Measurements from ENCODE around the gene PLTP.

The PLTP gene

GRCh38 chr20:45948742-45949541 is 37.0 kb upstream of the PLTP start:
- Mint-ChIP-seq H3K4me3 (no peak overlapping the region), H3K27me3 (ENCODE audit: low read depth) (no peaks in the 10 kb centered on the region)

GRCh38 chr20:45948261-45948733 is 36.3 kb upstream of the PLTP start:
- Mint-ChIP-seq H3K4me3 (no peak overlapping the region), H3K27me3 (ENCODE audit: low read depth) (no peaks in the 10 kb centered on the region), H3K27ac (no peak overlapping the region), H3K9me3 (no peaks in the 10 kb centered on the region), H3K36me3 (ENCODE audit: low read depth) (peaks cover 56% of the 10 kb centered on the region), H3K4me1 (no peaks in the 10 kb centered on the region)
- TF ChIP-seq CTCF (IDR thresholded peaks at IDR 0.05; ENCODE audit: unreplicated experiment in 3 of 3) = no peak

More at GRCh38 chr20:45948742-45949541, 37.0 kb upstream of the PLTP start:
- Mint-ChIP-seq H3K9me3 (no peaks in the 10 kb centered on the region), H3K4me1 (no peaks in the 10 kb centered on the region), H3K27ac (peak overlapping the region in 1 of 3 experiments; percentile 50), H3K36me3 (ENCODE audit: low read depth) (peaks cover 53% of the 10 kb centered on the region)
- TF ChIP-seq CTCF (IDR thresholded peaks at IDR 0.05; ENCODE audit: unreplicated experiment in 3 of 3) = no peak

GRCh38 chr20:45947110-45947866 is 35.3 kb upstream of the PLTP start:
- H3K4me1 Mint-ChIP-seq = no peaks in the 10 kb centered on the region
- TF ChIP-seq CTCF (IDR thresholded peaks at IDR 0.05; ENCODE audit: unreplicated experiment in 3 of 3) = no peak
- no peaks in the 10 kb centered on the region for H3K27me3 Mint-ChIP-seq (ENCODE audit: low read depth)
- no peak overlapping the region for H3K4me3 Mint-ChIP-seq
- H3K9me3 Mint-ChIP-seq = no peaks in the 10 kb centered on the region
- H3K27ac Mint-ChIP-seq = no peak overlapping the region
- H3K36me3 Mint-ChIP-seq (ENCODE audit: low read depth) = peaks cover 62% of the 10 kb centered on the region

- Mint-ChIP-seq H3K4me3 (no peak overlapping the region), H3K27me3 (ENCODE audit: low read depth) (no peaks in the 10 kb centered on the region), H3K4me1 (no peaks in the 10 kb centered on the region), H3K36me3 (ENCODE audit: low read depth) (peaks cover 53% of the 10 kb centered on the region), H3K9me3 (no peaks in the 10 kb centered on the region), H3K27ac (no peak overlapping the region)
- TF ChIP-seq CTCF (IDR thresholded peaks at IDR 0.05; ENCODE audit: unreplicated experiment in 3 of 3) = no peak
Measured at GRCh38 chr20:45946149-45946970, 34.4 kb upstream of the PLTP start.

GRCh38 chr20:45945678-45946148 is 33.8 kb upstream of the PLTP start:
- Mint-ChIP-seq H3K27me3 (ENCODE audit: low read depth) (no peaks in the 10 kb centered on the region), H3K4me3 (no peak overlapping the region), H3K27ac (no peak overlapping the region), H3K4me1 (no peaks in the 10 kb centered on the region), H3K9me3 (no peaks in the 10 kb centered on the region), H3K36me3 (ENCODE audit: low read depth) (peaks cover 52% of the 10 kb centered on the region)
- no peak for TF ChIP-seq CTCF (IDR thresholded peaks at IDR 0.05; ENCODE audit: unreplicated experiment in 3 of 3)

Measured in nephron (organoid).